ENCODE data around the gene TAS1R1. TPM values are rescaled to one million over a fixed set of nuclear protein-coding genes. Genes with fewer than 3 reads are reported as not detected.

Gene TAS1R1
- polyA plus RNA-seq, 1 donor (not counting 4 experiments of a cell fraction or from before 2014, with no cell fraction given): not detected

- H3K4me1 ChIP-seq (ENCODE audit: control insufficient read depth, extremely low read depth, insufficient read depth, low read length): peaks cover 31% of the 10 kb centered on the region
- no peak for FAIRE-seq
- dilution Hi-C loops (cut with MboI; ENCODE audit: extremely low pct_ligation_motif_present, low sequenced_read_pairs): no loop called here
- no peaks in the 10 kb centered on the region for H3K27me3 ChIP-seq (ENCODE audit: control insufficient read depth, extremely low read depth, insufficient read depth, low read length)
- DNase-seq (ENCODE audit: low read depth, low spot score): no peak
- H3K9me1 ChIP-seq (ENCODE audit: control insufficient read depth, extremely low read depth, insufficient read depth, low read length): peaks cover 6% of the 10 kb centered on the region
- H3K79me2 ChIP-seq (ENCODE audit: control insufficient read depth, insufficient read depth, low read length): peaks cover 68% of the 10 kb centered on the region
- H2AFZ ChIP-seq (ENCODE audit: control insufficient read depth, low read length): no peak overlapping the region
- H3K4me2 ChIP-seq (ENCODE audit: control insufficient read depth, extremely low read depth, insufficient read depth, low read depth, low read length): no peak overlapping the region
- no peak overlapping the region for H3K9ac ChIP-seq (ENCODE audit: control insufficient read depth, extremely low read depth, insufficient read depth, low read length)
- TF ChIP-seq EZH2 (IDR thresholded peaks at IDR 0.05; ENCODE audit: low read length) (no peak), CTCF (optimal IDR thresholded peaks at IDR 0.05 in 1 of 3, IDR thresholded peaks at IDR 0.05 in 1 of 3, conservative IDR thresholded peaks at IDR 0.05 in 1 of 3; ENCODE audit: extremely low read depth in 1 of 3, insufficient read depth in 2 of 3, low read length in 3 of 3) (no peak)
- H3K36me3 ChIP-seq (ENCODE audit: control insufficient read depth in 2 of 2, extremely low read depth in 1 of 2, insufficient read depth in 2 of 2, low read length in 2 of 2): peaks cover 63 to 88% of the 10 kb centered on the region in 2 experiments
- H3K9me3 ChIP-seq (ENCODE audit: control insufficient read depth, low read depth, low read length): no peaks in the 10 kb centered on the region
- H4K20me1 ChIP-seq (ENCODE audit: control insufficient read depth, extremely low read depth, insufficient read depth, low read length): peaks cover 63% of the 10 kb centered on the region
- no peak overlapping the region for H3K27ac ChIP-seq (ENCODE audit: control insufficient read depth, insufficient read depth, low read length)
- H3K4me3 ChIP-seq (ENCODE audit: control insufficient read depth in 2 of 3, extremely low read depth in 1 of 3, insufficient read depth in 2 of 3, low read depth in 1 of 3, low read length in 3 of 3): no peak overlapping the region
Observed at GRCh38 chr1:6593810-6594209, 38.7 kb downstream of the TAS1R1 start.

DNA sequence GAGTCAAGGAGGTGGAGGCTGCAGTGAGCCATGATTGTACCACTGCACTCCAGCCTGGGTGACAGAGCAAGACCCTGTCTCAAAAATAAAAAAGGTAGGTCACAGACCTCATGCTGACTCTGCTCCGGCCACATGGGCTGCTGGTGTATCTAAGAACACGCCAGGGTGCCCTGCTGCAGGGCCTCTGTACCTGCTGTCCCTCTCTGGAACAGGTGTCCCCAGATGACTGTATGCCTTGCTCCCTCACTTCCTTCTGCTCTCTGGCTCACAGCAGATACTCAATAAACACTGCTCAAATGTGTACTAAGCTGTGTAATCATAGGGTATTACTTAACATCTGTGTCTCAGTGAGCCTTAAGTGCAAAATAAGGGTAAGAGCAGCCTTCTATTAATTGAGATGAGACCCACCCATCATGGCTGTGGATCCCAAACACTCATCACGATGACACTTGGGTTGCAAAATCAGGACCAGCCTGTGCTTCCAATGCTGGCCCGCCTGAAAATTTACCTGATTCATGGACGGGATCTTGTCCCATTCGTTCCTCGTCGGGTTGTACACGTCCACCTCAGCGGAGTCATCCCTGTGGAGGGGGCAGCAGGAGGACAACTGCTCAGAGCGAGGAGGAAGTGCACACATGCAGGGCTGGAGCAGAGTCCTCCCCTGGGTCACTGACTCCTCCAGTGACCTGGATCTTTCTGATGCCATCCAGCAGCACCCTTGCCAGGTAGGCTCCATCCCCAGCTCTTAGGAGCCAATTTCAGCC, 40.1 kb downstream of the TAS1R1 start:
- no peak overlapping the region for H3K4me2 ChIP-seq (ENCODE audit: control insufficient read depth, extremely low read depth, insufficient read depth, low read depth, low read length)
- H2AFZ ChIP-seq (ENCODE audit: control insufficient read depth, low read length): no peak overlapping the region
- DNase-seq (ENCODE audit: low read depth, low spot score) (no peak), FAIRE-seq (no peak)
- no peak overlapping the region for H3K4me3 ChIP-seq (ENCODE audit: control insufficient read depth in 2 of 3, extremely low read depth in 1 of 3, insufficient read depth in 2 of 3, low read depth in 1 of 3, low read length in 3 of 3)
- peaks cover 59 to 84% of the 10 kb centered on the region in 2 experiments for H3K36me3 ChIP-seq (ENCODE audit: control insufficient read depth in 2 of 2, extremely low read depth in 1 of 2, insufficient read depth in 2 of 2, low read length in 2 of 2)
- no peak for TF ChIP-seq EZH2 (IDR thresholded peaks at IDR 0.05; ENCODE audit: low read length)
- TF ChIP-seq CTCF (optimal IDR thresholded peaks at IDR 0.05 in 1 of 3, IDR thresholded peaks at IDR 0.05 in 1 of 3, conservative IDR thresholded peaks at IDR 0.05 in 1 of 3; ENCODE audit: extremely low read depth in 1 of 3, insufficient read depth in 2 of 3, low read length in 3 of 3): no peak
- no peak overlapping the region for H3K27ac ChIP-seq (ENCODE audit: control insufficient read depth, insufficient read depth, low read length)
- peaks cover 72% of the 10 kb centered on the region for H4K20me1 ChIP-seq (ENCODE audit: control insufficient read depth, extremely low read depth, insufficient read depth, low read length)
- H3K27me3 ChIP-seq (ENCODE audit: control insufficient read depth, extremely low read depth, insufficient read depth, low read length): no peaks in the 10 kb centered on the region
- H3K9me1 ChIP-seq (ENCODE audit: control insufficient read depth, extremely low read depth, insufficient read depth, low read length): peaks cover 6% of the 10 kb centered on the region
- H3K9me3 ChIP-seq (ENCODE audit: control insufficient read depth, low read depth, low read length): no peaks in the 10 kb centered on the region
- H3K79me2 ChIP-seq (ENCODE audit: control insufficient read depth, insufficient read depth, low read length): peaks cover 81% of the 10 kb centered on the region
- H3K4me1 ChIP-seq (ENCODE audit: control insufficient read depth, extremely low read depth, insufficient read depth, low read length): peaks cover 28% of the 10 kb centered on the region
- dilution Hi-C loops (cut with MboI; ENCODE audit: extremely low pct_ligation_motif_present, low sequenced_read_pairs): no loop called here
- no peak overlapping the region for H3K9ac ChIP-seq (ENCODE audit: control insufficient read depth, extremely low read depth, insufficient read depth, low read length)
